HG02571 (cell line): ENCODE measurements around the gene ZFP92.

Experiments
- ATAC-seq: cut with Tn5 transposase; IDR thresholded peaks from one replicate; pipeline ENCODE4 v1.9.1; 2021; ENCODE audit warnings: mild to moderate bottlenecking, moderate library complexity; ENCODE audit not compliant: unreplicated experiment

The ZFP92 gene

DNA sequence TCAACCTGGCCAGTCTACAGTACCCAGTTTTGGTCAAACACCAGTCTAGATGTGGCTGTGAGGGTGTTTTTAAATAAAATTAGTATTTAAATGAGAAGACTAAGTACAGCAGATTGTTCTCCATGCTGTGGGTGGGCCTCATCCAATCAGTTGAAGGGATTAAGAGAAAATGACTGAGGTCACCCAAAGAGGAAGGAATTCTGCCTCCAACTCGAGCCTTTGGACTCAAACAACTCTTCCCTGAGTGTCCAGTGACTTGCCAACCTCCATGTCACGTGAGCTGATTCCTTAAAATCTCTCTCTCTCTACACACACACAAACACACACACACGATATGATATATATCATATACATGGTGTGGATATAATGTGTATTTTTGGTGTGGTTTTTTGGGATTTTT is 24.6 kb downstream of the ZFP92 start:
- no peak for ATAC-seq

DNA sequence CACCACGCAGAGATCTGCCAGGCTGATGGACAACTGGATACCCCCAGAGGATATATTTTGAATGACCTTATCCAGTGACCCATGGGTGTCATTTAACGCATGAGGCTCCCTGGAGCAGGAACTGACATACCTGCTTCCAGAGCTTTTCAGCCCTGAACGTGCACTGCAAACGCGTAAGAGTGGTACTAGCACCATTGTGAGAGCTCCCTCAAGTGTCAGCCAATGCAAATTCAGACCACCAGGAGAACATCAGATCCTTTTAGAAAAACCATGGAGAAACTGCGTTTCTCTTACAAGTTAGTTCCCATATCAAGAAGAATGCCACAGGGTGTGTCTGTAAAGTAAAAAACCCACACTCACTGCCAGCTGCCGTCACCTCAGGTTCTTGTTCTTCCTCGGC is 27.3 kb downstream of the ZFP92 start:
- no peak for ATAC-seq

DNA sequence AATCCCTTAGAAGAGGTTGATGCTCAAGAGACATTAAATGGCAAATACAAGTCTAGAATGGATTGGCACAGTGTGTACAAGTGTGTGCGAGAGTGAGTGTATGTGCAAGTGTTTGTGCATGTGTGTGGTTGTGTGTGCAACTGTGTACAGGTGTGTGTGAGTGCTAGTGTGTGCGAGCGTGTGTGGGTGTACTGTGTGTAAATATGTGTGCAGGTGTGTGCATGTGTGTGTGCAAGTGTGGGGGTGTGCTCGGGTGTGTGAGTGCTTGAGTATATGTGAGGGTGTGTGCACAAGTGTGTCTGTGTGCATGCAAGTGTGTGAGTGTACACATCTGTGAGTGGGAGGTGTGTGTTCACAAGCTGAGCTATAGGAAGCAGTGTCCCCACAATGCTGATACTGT is 28.7 kb downstream of the ZFP92 start:
- ATAC-seq: no peak

DNA sequence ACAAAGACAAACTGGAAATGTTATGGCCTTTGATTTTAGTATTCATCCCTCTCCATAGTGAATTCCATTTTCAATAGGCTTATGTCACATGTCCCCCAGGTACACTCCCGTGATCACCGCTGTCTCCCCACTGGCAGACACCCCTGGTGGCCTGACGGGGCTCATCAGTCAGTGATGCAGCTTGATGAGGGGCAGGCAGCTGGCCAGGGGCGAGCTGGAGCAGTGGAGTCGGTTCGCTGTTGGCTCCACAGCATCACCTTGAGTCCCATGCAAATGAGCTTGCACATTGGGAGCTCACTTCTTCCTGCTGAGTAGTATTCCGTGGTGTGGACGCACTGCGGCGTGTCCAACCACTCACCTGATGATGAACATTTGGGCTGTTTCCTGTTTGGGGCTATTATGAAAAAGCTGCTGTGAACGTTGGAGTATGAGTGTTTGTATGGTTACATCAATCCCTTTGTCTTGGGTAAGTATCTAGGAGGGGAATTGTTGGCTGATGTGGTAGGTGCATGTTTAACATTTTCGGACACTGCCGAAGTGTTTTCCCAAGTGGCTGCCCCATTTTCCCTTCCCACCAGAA is 29.4 kb downstream of the ZFP92 start:
- no peak for ATAC-seq

DNA sequence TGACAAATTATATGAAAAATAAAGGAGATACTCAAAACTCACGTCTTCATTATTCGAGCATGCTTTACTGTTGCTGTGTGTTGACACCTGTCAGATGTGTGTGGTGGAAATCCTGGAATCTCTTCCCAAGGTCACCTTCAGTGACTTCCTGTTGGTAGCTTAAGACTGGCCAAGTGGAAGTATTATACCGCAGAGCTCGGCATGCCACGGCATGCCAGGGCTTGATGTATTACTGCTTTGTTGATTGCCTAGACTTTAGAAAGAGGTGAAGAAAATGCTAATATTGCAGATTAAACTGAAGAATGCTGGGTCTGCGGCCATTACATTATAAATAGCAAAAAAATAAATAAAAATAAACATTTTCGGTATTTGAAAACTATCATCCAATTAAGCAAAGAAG is 30.0 kb downstream of the ZFP92 start:
- no peak for ATAC-seq

DNA sequence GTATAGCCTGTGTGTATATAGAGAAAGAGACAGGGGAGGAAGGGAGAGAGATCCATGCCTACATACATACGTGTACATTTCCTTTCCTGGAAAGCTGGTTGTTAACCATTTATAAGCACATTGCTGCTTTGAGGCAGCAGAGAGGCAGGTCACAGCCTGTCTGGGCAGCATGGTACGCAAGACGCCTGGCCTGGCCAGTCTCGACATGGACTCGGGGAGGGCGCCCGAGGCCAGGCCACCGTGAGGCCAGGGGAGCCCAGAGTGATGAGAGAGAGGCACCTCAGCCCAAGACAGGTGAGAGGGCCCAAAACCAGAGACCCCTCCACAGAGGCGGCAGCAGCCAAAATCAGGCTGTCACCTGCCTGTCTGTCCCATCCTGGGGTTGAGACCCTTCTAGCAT is 30.7 kb downstream of the ZFP92 start:
- ATAC-seq: no peak

DNA sequence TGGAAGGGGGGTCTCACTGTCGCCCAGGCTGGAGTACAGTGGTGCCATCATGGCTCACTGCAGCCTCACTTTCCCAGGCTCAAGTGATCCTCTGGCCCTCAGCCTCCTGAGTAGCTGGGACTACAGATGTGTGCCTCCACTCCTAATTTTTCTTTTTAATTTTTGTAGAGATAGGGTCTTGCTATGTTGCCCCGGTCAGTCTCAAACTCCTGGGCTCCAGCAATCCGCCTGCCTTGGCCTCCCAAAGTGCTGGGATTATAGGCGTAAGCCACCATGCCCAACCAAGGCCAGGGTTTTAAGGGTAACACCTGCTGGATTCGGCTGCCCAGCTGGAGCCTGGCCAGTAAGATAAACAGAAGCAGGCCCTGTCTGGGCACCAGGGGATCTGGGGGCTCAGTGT is 31.2 kb downstream of the ZFP92 start:
- ATAC-seq: no peak

DNA sequence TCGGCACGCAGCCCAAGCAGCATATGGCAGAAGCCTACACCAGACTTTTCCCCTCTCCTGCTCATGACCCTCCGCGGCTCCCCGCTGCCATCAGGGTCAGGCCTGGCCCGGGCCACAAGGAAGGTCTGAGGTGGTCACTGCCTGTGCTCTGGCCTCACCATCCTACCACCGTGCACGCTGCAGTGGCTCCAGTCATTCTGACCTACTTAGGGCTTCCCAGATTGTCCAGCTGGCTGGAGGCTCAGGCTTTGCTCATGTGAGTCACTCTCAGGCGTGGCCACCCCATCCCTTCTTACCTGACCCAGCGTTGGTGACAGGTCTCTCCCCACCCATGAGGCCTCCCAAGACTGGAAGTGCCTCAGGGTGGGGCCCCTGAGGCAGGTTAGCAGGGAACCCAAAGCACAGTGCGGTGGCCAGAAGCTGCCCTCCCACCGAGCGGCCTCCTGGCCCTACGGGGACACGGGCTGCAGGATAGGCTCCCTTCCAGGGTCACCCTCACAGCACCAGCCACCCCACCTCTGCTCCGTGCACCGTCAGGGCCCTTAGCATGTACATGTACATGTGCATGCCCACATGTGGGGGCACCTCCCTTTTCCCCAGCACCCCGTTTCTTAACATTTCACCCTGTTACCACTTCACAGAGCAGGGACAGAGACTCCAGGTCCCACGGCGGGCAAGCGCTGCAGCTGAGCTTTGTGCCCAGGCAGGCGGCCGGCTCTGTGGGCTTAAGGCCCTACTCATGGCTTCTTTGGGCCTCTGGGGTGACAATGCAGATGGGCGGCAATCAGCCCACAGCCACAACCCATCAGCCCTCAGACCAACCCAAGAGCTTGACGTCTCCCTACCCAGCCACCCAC is 32.4 kb downstream of the ZFP92 start:
- ATAC-seq: no peak

DNA sequence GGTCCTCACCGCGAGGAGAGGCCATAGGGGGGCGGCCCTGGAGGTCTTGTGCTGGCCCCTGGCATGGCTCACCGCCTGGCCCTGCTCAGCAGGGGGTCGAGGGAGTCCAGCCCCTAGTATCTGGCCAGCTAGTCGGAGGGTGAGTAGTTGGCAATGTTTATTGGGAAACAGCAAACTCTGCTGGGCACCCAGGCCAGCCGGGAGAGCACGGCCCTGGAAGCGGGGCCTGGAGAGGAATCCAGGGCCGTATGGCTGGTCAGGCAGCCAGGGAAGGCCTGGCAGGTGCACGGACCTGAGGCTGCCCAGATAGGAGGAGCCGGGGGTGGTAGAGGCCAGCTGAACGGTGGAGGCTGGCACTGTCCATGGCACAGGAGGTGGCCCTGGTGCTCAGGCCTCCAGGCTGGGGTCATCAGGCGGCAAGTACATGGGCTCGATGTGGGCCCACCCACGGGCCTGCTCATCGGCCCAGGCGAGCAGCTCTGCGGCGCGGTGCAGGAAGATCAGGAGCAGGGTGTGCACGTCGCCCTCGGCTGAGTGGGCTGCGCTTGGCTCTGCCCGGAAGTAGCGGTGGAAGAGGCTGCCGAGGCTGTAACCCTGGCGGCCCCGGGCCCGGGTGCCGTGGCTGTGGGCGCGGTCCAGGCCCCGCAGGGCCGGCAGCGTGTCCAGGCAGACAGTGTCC is 33.2 kb downstream of the ZFP92 start:
- no peak for ATAC-seq

DNA sequence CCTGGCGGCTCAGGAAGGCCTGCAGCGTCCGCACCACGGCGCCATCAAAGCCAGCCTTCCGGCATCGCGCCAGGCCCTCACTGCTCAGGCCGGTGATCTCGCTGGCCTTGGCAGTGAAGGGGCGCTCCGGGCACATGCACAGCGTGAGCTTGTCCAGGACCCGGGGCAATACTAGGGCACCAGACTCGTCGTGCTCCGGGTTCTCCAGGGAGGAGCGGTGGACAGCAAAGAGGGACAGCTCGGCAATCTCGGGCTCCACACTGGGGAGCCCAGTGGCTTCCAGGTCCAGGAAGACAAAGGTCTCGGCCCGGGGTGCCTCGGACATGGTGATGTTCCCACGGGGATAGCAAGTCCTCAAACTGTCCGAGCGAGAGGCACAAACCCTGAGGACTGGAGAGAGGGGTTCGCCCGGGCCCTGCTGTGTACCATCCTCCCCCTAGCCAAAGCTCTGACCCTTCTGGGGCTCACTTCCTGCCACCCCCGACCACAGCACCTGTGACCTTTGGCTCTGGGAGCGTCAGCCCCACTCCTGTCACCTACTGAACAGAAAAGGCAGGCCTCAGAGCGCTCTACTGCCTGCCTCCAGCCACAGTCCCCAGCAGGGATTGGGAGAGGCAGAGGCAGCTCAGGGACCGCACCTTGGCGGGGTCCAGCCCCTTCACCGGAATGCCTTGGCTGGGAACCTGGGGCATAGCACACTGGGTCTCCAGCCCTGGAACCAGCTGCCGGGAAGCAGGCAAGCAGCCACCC is 34.0 kb downstream of the ZFP92 start:
- ATAC-seq: no peak

DNA sequence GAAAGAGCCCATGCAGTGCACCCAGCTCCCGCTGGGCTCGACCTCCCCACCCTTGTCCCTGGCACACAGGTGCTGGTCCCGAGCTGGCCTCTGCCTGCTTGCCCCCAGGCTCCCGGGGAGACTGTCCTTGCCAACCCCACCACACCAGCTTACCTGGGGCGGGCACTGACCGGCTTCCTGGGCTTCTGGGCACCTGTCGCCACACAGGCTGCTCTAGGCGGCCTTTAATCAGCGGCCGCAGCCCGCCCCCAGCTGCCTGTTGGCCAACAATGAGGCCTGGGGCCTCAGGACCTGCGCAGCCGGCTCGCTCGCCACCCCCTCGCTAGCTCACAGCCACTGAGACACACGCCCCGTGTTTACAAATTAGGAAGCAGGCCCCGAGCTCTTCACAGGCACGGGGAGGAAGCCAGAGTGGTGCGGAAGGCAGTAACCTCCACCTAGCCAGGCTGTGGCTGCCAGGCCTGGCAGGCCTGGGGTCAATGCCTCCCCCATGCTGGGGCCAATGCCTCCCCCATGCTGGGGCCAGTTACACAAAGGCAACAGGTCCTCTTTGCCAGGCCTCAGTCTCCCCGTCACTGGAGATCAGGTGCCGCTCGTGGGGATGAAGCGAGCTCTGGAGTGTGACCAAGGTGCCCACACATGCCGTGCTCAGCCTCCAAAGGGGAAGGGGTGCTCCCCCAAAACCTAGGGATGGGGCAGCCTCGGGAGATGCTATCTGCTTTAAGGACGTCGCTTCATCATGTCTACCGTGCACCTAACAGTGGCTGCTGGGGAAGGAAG is 34.8 kb downstream of the ZFP92 start, which contains the start of gene TREX2:
TREX2 (minus strand) TSS at position 201 of the 780 bp plus-strand sequence. CDS start 626 bp downstream, outside the sequence.
- ATAC-seq: no peak

DNA sequence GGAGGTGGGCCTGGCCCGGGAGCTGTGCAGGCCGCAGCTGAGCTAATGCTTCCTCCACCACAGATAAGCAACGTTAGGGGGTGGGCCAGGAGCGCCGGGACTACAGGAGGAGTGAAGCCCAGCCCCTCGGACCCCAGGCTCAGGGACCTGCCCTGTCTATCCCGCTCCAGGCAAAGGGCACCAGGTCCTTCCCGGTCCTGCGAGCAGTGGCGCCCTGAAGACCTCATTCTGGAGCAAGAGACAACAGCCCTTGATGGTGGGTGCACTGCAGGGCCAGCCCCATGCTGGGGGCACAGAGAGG is 35.3 kb downstream of the ZFP92 start:
- no peak for ATAC-seq

DNA sequence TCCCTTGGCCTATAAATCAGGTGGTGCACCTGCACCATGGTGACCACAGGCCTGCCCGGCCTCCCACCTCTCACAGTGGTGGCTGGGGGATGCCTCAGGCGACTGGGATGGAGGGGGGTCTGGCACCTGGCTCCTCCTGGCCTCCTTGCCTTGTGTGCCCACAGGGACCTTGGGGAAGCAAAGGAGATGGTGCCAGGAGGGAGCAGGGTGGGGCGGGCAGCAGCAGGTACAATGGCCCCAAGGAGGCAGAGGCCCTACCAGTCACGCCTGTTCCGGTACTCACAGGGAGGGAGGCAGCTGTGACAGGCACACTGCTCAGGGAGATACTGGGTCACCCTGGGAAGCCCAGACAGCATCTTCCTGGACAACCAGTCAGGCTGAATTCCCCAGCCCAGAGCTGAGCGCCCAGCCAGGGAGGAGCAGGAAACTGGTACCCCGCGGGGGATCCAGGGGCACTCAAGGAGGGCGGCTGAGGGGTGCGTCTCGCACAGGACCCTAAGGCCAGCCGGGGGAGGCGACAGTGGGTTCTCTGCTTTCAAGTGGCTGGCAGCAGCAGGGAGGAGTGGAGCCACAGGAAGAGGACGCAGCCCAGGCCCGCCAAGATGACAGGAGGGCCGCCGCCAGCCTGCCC is 35.8 kb downstream of the ZFP92 start:
- ATAC-seq: no peak

DNA sequence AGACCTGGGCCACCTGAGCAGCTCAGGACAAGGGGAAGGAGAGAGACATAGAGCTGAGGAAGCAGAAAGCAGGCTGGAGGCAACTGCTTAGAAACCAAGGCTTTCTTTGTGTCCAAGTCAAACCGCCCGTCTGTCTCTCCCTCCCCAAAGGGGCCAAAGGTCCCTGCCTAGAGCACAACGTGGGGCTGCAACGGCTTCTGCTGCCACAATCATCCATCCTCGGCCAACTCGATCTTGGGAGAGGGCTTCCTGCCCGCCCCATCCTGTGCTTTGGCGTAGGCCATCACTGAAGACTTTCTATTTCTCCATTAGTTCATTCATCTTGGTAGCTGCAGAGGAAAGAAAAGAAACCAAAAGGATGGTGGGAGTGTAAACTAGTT is 36.3 kb downstream of the ZFP92 start:
- no peak for ATAC-seq

DNA sequence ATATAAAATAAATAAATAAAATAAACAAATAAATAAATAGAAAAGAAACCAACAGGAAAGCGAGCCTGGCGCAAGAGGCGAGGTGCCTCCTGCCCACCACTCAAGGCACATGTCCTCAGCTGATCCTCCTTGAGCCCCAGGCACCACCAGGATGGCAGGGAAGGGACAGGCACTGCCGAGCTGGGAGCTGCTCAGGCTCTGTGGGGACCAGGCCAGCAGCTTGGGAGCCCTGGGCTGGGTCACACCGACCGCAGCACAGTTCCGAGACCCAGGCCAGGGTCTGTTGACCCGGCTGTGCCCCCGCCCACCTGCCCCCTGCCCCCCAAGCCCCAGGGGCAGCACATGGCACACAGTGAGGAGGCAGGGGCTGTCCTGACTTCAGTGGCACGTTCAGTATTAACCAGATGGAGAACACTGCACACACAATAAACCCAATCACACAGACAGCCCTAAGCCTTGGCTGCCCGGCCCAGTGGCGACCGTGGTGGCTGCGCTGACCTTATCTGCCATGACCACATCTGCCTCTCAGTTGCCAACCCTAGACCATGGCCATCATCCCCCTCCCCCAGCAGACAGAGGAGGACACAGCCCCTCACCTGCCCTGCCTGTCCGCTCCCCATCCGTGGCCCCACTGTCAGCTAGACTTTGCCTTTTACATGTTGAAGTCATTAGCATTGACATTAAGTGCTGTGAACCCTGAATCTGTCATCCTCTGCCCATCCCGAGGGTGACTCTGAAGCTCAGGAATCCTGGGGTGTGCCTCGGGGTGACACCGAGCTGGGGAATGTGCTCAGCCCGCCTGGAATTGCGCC is 37.5 kb downstream of the ZFP92 start:
- ATAC-seq: no peak

DNA sequence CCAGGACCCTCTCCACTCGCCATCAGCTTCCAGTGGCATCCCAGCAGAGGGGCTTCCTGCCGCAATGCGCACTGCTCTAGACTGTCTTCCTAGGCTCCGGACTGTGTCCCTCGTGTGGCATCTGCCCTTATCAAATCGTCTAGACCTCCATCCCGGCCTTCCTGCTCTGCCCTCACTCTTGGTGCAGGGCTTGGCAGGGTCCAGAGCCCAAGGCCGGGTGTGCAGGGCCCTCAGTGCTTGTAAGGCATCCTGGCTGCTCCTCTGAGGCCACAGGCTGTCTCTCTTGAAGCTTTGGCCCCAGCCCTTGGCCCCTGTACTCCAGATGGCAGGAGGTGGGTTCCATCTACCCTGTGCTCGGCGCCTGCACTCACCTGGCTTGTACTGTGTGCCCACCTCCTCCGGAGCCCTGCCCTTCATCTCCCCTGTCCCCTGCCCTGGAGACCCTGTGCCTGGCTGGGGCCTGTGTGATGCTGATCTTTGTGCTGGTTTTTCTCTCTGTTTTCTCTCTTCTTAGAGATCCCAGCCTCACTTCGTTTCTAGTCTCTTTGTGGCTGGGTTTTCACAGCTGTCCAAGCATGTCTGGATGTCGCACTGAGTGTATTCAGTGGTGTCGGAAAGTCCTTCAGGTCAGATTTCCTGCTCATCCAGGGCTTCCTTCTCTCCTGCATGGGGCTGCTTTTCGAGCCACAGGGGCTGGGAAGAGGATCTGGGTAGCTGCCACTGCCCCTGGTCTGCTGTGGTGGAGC is 38.3 kb downstream of the ZFP92 start:
- no peak for ATAC-seq

DNA sequence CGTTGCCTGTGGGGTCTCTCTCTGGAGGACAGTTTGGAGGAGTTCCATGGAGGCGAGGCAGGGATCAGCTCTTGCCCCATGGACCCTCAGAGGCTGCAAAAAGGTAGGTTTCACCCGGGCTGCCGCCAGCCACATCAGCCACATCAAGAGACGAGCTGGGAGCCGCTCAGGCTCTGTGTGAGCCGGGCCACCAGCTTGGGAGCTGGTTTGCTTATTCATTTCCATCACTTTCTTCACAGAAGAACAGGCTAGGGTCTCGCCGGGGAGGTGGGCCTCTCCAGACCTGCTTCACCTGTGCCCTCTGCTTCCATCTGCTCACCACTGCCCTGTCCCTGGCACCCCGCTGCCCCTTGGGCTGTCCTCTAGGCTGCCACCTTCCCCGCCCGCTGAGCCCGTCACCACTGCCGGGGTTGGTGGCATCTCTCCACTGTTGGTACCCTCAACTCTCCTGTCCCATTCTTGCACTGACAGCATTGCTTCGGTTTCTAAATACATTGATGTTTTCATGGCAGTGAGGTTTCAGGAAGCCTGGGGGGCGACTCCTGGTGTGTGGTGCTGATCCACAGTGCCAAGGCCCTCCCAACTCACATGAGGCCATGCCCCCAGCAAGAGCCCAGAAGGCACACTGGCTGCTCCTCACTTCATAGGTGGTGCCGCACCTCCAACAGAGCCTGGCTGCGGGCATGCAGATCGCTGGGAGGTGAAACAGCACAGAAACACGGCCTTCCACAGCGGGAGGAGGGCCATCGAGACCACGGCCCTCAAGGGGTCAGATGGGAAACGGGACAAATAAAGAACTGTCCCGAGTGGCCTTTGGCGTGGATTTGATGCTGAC is 39.1 kb downstream of the ZFP92 start:
- no peak for ATAC-seq

DNA sequence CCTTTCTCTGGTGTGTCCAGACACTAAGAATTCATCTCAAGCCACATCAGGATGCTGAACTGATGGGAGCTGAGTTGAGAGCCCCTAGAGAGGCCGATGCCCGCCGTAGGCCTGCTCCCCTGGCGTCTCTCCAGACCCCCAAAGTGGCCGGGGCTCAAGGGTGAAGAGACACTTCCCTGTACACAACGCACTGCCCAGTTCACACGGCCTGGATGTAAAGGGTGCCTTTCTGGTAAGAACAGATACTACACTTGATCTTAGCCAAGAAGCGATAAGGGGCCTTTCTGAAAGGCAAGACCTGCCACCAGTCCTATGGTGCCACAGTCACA is 39.6 kb downstream of the ZFP92 start:
- no peak for ATAC-seq
